Activated CD4-positive, CD25-positive, alpha-beta regulatory T cell treated with anti-CD3 and anti-CD28 coated beads, Interleukin-2, amount 50 U/mL, for 24 hours (primary cell): Measurements from ENCODE around the gene TREM1.

Source experiments
- ATAC-seq, 2 donors: fragments of 150-1000 bp; cut with Tn5 transposase; one replicate each; pipeline ENCODE4 v1.10.0; 2021; ENCODE audit warnings: mild to moderate bottlenecking in 1 of 2, moderate library complexity in 1 of 2

TREM1 gene

DNA sequence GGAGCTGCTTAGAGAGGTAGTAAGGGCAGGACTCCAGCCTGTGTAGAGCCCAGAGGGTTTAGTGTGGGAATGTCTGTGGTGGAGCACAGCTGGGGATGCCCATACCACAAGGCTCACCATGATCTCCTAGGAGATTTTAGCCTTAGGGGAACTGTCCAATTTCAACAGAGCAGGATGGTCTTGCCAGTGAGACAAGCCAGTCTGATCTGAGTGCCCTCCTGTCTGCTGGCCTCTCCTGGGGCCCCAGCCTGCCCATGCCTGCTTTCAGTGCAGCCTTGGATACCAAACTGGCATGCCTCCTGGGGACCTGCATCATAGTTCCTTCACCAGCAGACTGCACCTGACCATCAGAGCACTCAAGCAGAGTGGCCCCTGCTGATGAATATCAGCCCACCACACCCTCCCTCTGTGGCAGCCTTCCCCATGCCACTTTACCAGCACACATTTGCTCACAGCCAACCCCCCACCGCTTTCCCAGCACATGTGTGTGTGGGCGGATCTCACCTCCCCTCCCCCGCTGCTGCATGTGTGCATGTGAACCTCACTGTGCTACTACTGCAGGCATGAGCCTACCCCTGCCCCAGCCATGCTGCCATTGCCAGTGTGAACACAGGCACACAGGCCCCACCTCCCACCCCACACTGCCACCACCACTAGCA is 7.9 kb upstream of the TREM1 start:
- no peak for ATAC-seq

DNA sequence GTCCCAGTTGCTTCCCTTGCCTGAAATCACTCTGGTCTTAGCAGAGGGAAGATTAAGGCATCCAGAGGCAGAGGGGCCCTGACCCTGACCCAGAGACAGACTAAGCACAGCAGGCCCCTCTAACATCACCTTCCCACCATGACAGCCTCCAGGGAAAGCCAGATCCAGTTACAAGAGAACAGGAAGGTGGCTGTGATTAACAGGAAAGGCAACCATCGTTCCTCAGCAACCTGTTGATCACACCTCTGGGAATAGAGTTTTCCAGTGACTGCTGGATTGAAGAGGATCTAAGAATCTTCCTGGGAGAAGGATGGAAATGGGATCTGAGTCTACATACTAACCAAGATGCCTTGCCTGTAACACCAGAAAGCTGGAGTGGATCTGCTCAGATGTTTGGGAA is 5.2 kb upstream of the TREM1 start:
- ATAC-seq: no peak

DNA sequence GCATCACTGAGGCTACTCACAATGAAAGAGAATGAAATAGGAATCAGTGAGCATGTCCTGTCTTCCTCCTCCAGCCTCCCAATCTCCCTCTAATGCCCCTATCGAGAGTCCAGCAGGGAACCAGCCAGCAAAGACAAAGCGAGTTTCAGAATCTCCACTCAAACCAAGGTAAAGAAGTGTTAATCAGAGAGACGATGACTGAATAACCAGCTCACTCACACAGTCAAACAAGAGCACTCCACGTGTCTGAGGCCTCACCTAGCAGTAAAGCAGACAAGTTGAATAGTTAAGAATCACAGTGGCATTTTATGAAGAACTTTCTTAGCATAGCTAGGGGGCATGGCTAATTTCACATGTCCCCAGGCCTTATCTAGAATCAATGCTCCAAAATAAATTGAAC is 3.3 kb upstream of the TREM1 start:
- ATAC-seq: no peak

DNA sequence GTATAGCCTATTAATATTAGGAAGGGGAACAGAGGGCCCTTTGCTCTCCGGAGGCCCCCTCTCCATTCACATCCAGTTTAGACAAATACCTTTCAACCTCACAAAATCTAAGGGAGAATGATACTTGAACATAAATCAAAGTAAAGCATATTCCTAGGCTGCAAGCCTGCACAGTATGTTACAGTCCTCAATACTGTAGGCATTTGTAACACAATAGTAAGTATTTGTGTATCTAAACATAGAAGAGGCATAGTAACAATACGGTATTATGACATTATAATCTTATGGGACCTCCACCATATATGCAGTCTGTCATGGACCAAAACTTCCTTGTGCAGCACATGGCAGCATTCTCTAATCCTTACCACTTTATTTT is 2.3 kb upstream of the TREM1 start:
- ATAC-seq: no peak

DNA sequence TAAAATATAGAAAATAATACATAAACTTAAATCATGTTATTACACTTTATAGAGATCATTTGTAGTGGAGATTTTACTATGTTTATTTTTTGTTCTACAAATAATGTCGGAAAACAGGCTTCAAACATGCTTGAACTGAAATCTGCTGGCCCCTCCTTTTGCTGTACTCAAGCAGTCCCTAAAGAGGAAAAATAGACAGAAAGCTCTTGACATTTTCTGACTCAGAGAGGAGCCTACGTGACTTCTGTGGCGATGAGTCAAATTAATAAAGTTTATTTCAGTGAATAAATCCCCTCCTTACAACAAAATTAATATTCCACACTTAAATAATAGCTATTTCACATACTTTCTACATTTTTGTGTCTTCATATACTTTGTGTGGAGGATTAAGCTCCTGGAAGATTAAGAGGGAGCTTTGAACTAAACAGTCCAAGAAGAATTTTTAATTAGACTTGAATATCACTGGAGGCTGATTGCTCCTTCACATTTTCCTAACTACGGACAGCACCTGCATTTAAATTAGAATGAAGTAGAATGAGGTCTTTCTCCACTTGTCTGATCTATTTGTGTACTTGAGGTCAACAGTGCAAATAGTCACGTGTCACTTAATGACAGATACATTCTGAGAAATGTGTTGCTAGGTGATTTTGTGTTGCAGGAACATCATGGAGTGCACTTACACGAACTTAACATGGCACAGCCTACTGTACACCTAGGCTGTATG is 1.7 kb upstream of the TREM1 start:
- ATAC-seq: peak; percentile 82 to 86

DNA sequence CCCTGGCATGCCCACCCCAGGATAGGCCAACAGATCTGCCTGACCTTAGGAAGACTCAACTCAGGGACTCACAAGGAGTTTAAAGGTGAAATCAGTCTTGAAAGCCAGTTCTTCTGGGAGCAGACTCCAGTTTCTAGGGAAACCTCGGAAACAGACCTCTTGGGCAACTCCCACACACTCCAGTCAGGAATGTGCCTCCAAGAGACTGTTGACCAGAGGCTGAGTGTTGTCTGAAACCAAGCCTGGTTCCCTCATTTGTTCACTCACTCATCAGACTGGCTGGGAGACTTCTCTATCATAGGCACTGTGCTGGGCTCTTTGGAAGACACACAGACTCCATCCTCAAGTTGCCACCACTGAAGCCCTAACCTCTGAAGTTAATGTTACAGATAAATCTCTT is 1.8 kb downstream of the TREM1 start:
- ATAC-seq: no peak

DNA sequence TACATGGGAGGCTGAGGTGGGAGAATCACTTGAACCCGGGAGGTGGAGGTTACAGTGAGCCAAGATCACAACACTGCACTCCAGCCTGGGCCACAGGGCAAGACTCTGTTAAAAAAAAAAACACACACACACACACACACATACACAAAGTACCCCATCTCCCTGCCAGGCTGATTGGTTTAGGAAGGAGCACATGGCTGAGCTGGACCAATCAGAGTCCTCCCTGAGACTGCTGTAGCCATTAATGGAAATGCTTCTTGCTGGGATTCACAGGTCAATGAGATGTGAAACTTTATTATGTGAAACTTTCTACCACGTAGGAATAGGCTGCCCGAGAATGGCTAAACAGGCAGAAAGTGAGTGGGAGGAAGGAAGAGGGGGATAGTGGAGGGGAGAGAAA is 2.9 kb downstream of the TREM1 start:
- no peak for ATAC-seq

DNA sequence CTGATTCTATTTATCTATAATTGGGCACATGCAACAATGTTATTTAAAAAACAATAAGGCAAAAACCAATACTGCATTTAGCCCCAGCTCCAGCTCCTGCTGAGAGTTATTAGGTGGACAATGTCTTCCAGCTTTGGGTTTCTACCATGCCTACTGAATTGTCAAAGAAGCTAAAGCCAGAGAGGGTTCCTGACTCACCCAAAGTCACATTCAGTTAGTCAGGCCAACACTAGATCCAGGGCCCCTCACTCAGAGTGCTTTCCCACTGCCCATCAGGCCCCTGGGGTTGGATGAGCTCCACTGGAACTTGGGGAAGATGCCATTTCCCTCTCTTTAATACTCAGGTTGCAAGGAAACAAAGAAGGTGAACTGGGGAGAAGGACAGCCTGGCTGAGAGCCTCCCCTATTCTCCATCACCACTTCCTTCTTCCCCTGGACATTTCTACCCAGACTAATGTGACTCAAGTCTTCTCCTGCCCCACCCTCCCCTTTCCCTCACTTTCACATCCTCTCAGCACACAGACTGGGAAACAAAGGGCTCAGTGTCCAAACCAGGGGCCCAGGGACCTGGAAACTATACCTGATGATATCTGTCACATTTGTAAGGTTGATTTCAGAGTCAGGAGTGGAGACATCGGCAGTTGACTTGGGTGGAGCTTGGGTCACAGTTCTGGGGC is 6.0 kb downstream of the TREM1 start:
- no peak for ATAC-seq

DNA sequence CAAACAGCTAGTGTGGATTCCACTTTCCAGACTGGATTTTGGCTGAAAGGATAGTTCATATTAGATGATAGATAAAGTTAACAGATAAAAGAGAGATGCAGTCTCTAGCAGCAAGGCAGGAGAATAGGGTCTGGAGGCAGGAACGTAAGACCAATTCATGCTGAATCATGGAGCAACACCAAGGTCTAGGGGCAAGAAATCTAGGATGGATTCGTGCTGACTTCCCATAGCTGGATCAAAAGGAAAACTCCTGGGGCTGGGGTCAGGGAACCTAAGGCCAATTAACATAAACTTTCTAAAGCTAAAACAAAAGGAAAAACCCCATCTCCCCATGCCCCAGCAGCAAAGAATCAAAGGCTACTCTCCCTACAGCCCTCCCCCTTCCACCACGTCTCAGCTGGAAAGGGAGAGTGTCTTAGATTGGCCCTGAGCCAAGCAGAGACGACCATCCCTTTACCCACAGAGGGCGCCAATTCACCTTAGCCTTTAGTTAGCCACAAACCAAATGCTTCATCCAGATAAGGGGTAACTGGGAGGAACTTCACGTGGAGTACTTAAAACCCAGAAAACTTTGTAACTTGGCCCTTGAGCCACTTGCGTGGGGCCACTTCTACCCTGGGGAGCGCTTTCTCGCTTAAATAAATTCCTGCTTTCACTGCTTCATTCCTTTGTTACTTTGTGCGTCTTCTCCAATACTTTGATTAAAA is 7.6 kb downstream of the TREM1 start:
- peak; percentile 78 for ATAC-seq

DNA sequence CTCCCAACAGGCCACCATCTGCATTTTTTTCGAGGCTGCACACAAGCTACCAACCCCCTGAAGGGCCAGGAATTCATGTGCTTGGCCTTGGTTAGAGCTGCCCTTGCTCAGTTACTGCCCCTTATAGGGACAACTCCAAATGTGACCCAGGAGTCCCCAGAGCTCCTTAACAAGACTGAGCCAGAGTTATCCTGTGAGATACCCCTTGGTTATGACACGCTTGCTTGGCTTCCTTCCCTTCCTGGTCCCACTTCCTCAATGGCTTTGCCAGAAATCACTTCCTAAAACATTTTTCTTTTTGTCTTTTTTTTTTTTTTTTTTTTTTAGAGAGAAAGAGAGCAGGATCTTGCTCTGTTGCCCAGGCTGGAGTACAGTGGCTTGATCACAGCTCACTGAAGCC is 8.9 kb downstream of the TREM1 start:
- no peak for ATAC-seq

DNA sequence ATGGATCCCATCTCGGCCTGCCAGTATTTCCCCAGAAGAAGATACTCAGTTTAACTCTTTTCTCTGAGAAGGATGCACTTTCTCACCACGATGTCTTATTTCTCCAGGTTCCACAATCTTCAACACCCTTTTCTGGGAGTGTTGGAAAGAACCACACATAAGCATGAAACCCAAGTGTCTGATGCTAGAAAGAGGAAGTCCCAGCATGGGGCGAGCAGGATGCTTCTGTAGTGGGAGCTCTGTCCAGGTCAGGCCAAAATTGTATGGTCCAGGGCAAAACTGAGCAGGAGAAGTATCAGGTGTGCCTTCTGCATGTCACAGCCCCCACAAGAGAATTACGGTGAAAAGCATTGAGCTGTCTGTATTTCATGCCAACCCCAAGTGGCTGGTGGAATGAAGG is 11.0 kb downstream of the TREM1 start:
- no peak for ATAC-seq

DNA sequence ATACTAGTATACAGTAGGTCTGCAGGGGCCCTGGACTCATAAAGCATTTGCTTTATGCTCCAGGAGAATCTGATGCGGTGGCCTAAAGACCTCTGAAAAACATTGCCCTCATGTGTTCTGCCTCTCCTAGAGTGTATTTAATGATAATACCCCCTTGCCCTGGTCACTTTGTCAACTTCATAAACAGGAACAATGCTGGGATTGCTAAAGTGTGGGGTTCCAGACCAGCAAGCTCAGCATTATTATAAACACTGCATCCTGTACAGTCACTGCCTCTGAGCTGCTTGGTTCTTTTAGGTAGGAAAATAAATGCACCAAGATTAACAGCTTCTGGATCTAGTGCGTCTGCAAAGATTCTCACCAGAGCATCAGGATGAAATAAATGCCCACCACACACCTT is 12.2 kb downstream of the TREM1 start:
- no peak for ATAC-seq

DNA sequence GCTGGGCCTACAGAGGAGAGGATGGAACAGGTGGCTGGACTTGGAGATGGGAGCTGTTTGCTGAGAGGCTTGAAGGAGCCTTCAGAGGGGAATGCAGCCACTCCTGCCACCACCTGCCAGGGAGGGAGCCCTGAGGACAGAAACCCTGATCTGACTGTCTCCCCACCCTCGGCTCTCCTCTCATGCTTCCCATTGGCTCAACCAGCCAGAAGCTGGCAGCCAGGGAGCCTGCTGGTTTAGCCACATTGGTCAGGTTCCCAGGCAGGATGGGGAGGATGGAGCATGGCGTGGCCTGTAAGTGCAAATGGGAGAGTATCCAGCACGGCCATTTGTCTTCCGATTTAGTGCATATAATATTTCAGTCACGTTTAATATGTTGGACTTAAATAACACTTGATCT is 12.8 kb downstream of the TREM1 start:
- no peak for ATAC-seq

DNA sequence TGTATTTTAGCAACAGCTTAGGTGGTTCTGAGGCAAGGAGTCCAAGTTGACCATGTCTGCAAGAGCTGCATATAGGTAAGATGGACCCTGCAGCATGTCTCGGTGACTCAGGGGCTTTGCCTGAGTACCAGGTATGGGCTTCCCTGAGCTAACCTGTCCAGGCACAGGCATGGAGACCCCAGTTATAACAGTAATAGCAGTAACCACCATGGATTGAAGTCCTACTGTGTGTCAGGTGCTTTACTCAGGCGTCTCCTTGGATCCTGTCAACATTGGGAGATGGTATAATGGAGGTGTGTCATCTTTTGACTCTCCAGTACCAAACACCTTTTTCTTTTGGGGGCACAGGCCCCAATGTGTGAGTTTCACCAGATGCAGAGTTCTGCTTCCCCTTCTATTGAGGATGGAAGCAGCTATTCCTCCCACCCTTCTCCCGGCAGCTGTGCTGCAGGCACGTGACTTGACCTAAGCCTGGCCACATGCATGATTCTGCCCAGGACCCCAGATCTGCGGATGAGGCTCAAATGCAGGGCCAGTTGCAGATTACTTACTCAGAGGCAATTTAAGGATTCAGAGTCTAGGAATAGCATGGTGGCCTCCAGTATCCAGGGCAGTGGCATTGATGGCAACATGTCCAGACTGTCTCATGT is 13.8 kb downstream of the TREM1 start:
- no peak for ATAC-seq

DNA sequence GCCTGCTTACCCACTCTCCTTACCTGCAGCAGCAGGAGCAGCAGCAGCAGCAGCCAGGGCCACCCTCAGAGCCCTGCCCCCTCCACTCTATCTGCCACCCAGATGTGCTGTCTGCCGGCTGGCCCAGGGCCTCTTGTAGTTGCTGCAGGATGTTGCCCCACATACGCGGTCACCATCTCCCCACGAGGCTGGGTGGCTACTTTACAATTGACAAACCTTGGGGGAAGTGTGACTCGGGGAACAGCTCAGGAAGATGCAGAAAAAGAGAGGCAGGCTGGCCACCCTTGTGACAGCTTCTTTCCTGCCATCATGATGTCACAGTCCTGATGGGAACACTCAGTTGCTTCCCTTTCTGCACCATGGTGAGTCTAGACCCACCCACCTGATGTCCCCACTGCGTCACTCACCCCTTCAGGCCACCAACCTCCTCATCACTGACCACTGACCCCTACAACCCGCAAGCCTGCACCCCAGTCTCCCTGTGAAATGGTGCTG is 14.5 kb downstream of the TREM1 start:
- no peak for ATAC-seq

DNA sequence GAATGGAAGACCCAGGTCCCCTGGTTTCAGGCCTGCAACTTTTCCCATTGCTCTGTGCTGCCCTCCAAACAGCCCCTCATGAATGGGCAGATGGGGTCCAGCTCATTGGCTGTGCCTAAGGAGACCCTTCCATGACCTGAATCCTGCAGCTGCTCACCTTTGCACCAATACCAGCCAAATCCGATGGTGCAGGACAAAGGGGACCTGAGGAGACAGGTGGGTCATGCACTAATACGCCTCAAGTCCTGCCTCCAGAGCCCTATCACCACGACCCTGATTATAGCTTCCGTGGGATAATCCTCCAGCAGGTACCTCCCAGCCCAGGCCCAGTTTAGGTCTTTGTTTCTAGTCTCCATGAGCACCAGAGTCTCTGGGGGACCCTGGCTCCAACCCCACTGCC is 16.8 kb downstream of the TREM1 start:
- no peak for ATAC-seq

DNA sequence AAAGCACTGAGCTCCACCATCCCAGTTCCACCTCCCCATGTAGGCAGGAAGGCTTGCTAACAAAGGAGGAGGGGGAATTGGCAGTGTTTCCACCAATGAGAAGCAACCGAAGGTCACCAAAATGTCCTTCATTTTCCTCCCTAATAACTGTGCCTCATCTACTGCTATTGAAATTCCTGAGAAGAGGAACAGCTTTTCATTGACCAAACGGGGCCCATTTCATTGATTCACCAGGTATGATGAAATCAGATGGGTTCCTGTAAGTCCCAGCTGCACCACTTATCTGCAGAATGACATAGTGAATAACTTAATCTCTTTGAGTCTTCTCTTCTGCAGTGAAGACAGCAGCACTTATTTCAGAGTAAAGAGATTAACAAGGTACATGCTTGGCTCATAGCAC is 17.3 kb downstream of the TREM1 start:
- ATAC-seq: no peak

DNA sequence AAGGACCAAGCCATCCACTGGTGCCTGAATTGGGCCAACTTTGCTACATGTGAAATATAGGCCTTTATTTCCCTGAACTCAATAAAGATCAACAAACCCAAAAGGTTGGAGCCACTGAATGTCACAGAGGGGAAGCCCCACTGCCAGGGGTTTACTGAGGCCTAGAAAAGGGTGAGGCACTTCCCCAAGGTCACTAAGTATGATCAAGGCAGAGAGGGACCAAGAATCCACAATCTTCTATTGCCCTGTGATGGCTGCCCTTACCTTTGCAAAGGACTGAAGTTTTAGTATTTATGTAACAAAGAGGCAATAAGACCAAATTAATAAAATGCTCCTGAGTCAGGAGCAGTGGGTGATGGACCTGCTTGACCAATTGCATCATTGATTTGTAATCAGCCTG is 18.0 kb downstream of the TREM1 start:
- no peak for ATAC-seq

DNA sequence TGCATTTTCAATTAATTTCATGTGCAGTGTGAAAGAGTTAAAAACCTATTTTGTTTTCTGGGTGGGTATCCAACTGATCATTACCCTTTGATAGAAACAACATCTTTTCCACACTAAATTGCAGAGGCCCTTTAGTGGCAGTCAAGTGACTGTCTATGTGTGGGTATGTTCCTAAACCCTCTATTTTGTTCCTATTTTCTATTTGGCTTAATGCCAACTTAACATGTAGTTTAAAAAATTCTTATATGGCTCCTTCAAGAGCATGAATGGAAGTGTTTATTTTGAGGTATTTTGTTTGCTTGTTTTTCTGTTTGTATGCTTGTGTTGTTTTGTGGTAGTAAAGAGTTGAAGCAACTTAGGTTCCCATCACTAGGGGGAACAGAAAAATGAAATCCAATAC is 19.9 kb downstream of the TREM1 start:
- ATAC-seq: no peak

DNA sequence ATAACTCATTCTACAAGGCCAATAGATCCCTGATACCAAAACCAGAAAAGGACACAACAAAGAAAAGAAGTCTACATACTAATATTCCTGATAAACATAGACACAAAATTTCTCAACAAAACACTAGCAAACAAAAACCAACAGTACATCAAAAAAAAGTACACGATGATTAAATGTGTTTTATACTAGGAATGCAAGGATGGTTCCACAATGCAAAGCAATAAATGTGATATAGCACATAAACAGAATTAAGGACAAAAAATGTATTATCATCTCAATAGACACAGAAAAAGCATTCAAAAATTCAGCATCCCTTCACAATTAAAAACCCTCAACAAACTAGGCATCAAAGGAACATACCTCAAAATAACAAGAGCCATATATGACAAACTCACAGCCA is 23.2 kb downstream of the TREM1 start:
- ATAC-seq: no peak

DNA sequence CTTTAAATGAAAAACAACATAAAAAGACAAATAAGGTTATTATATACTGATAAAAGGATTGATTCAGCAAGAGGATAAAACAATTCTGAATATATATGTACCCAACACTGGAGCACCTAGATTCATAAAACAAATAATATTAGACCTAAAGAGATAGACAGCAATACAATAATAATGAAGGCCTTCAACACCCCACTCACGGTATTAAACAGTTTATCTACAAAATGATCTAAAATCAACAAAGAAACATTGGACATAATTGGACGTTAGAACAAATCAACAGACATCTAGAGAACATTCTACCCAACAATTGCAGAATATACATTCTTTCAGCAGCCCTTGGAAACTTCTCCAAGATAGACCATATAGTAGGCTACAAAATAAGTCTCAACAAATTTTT is 24.1 kb downstream of the TREM1 start:
- no peak for ATAC-seq

DNA sequence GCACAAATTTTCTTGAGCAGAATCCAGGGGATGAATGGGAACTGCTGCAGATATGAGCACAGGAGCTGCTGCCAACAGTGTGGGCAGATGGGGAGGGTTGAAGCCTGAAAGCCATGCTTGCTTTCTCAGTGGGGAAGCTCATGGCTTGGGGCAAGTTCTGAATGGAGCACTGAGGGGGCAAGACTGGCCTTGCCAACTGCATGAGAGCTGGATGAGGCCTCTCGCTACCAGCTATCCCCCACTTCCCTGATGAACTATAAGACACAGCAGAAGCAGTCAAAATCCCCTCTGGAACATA is 28.3 kb downstream of the TREM1 start:
- no peak for ATAC-seq
